ENCODE results near the gene CDH18. TPM values are rescaled to one million over a fixed set of nuclear protein-coding genes. Genes with fewer than 3 reads are reported as not detected.

The CDH18 gene
- total and polyA plus RNA-seq, 2 of the 13 experiments (the other 11 are each of a cell fraction or from before 2014, with no cell fraction given): not detected

- no peak for TF ChIP-seq JARID2 (CRISPR knock-in tag; IDR thresholded peaks at IDR 0.05; ENCODE audit: insufficient replicate concordance)
- TF ChIP-seq ZBTB25 (CRISPR knock-in tag; IDR thresholded peaks at IDR 0.05): no peak
- TF ChIP-seq FOXK2 (IDR thresholded peaks at IDR 0.05): no peak
- TF ChIP-seq ZNF644 (CRISPR knock-in tag; IDR thresholded peaks at IDR 0.05; ENCODE audit: low read depth): no peak
- no peak for TF ChIP-seq HMGXB3 (CRISPR knock-in tag; IDR thresholded peaks at IDR 0.05; ENCODE audit: borderline replicate concordance)
These were observed 357.1 kb downstream of the CDH18 start (continued) for GRCh38 chr5:19630876-19631275.

GRCh38 chr5:19626211-19626610 lies 361.8 kb downstream of the CDH18 start:
- intact Hi-C loops (cut with micrococcal nuclease; ENCODE audit: unreplicated experiment): no loop called here
- Histone ChIP-seq H3K36me3 (replicated peaks in 1 of 2; ENCODE audit: control insufficient read depth in 1 of 2, insufficient read depth in 2 of 2, low read length in 2 of 2) (no peaks in the 10 kb centered on the region), H3K9me3 (ENCODE audit: low read length) (peaks cover 10% of the 10 kb centered on the region), H3K27me3 (ENCODE audit: control insufficient read depth in 1 of 2, insufficient read depth in 2 of 2, low read length in 2 of 2) (no peaks in the 10 kb centered on the region; a peak in 1 of 5 replicates), H3K4me3 (replicated peaks in 1 of 3; ENCODE audit: insufficient read depth in 1 of 3, low read depth in 2 of 3, low read length in 3 of 3) (no peak overlapping the region), H4K20me1 (ENCODE audit: insufficient read depth, low read length) (no peaks in the 10 kb centered on the region), H3K79me2 (ENCODE audit: insufficient read depth, low read length) (no peaks in the 10 kb centered on the region), H3K4me1 (ENCODE audit: insufficient read depth, low read length) (no peaks in the 10 kb centered on the region), H3K9ac (ENCODE audit: insufficient read depth, low read depth, low read length) (no peak overlapping the region), H3K4me2 (ENCODE audit: low read depth, low read length) (no peak overlapping the region), H2AFZ (ENCODE audit: low read length) (no peak overlapping the region), H3K27ac (ENCODE audit: extremely low read length, insufficient read depth, low read length) (no peak overlapping the region)
- ChIA-PET CTCF (ENCODE audit: low intra/inter-chr PET ratio, low total read pairs) (no interaction called here), POLR2A (no interaction called here)
- no peak for DNase-seq (ENCODE audit: low spot score)
- no peak for ATAC-seq
- 0% methylated on average over 2 of the region's 2 CpGs for WGBS (ENCODE audit: low lambda C conversion rate)
- no peak for FAIRE-seq
- TF ChIP-seq NPAS2 (CRISPR knock-in tag; IDR thresholded peaks at IDR 0.05; ENCODE audit: borderline replicate concordance) (no peak), ZNF629 (CRISPR knock-in tag; conservative IDR thresholded peaks at IDR 0.05) (no peak), ZNF512 (CRISPR knock-in tag; IDR thresholded peaks at IDR 0.05) (no peak), ARID5B (CRISPR knock-in tag; IDR thresholded peaks at IDR 0.05) (no peak)
- BruUV-seq (replicated peaks): no TSS peak
- in situ Hi-C loops (cut with HindIII; ENCODE audit: extremely low pct_ligation_motif_present, low pct_unique_long_range_greater_than_20kb): no loop called here
